ENCODE results near the gene RPAP3.

Gene RPAP3

DNA sequence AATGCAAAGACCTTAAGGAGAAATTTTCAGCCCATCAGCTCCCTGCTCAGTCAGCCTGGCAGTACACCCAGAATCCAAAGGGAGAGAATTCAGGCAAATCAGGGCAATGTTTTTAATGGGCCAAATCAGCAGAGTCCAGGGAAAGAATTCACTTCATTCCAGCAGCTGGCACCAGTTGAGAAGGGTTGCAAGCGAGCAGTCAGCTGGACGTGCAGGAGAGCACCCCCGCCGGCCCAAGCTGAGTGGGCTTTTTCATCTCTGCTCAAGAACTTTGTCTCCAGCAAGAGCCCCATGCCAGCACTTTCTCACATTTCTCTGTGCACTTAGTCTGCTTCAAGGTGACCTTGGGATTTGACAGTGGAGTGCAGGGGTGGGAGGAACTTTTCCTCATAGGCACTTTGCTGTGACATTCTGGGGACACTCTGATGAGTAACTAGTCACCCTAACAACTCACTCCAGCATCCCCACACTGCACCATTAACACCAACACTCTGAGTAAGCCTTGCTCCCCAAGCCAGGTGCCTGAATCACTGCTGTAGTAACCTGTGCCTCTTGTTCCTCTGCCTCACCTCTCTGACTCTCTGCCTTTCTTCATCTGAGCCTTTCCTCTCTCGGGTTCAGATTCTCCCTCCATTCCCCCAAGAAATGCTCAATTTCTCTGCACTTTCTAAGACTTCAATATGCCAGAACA is 17.3 kb upstream of the RPAP3 start:
- DNase-seq (ENCODE audit: low spot score), result no peak
- in situ Hi-C loops (cut with MboI; ENCODE audit: low sequenced_read_pairs, unreplicated experiment), result loop anchor here (25.0 kb wide), 1 partner anchor 439 kb away; the partner anchor contains the start of gene ASB8
- TF ChIP-seq, protein P1, sequence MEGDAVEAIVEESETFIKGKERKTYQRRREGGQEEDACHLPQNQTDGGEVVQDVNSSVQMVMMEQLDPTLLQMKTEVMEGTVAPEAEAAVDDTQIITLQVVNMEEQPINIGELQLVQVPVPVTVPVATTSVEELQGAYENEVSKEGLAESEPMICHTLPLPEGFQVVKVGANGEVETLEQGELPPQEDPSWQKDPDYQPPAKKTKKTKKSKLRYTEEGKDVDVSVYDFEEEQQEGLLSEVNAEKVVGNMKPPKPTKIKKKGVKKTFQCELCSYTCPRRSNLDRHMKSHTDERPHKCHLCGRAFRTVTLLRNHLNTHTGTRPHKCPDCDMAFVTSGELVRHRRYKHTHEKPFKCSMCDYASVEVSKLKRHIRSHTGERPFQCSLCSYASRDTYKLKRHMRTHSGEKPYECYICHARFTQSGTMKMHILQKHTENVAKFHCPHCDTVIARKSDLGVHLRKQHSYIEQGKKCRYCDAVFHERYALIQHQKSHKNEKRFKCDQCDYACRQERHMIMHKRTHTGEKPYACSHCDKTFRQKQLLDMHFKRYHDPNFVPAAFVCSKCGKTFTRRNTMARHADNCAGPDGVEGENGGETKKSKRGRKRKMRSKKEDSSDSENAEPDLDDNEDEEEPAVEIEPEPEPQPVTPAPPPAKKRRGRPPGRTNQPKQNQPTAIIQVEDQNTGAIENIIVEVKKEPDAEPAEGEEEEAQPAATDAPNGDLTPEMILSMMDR (IDR thresholded peaks at IDR 0.05; ENCODE audit: borderline replicate concordance, control extremely low read depth, extremely low read depth, insufficient read depth, missing control alignments), result no peak

DNA sequence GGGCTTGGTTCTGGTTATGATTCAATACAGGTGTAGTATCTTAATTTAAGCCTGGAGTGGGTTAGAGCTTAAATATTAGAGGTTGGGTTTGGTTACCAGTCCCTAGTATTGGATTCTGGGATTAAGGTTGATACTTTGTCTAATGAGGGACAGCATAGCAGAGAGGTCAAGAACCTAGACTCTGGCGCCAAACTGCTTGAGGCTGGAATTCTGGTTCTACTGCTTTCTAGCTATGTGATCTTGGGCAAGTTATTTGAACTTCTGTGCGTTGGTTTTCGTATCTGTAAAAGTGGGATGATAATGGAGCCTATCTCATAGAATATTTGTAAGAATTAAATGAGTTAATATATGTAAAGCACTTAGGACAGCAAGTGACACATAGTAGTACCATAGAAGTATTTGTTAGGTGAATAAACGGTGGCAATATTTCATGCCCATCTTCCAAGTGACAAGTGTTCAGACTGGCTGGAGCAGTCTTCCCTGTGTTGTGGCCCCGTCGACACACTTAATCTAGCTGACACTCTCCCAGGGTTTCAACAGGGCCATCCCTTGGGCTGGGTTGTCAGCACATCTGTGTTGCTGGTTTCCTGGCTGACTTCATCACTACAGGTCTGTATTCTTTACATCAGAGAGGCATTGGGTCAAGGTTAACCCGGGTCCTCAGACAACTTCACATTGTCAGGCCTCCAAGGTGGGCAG is 16.5 kb upstream of the RPAP3 start:
- TF ChIP-seq, protein P1 (IDR thresholded peaks at IDR 0.05; ENCODE audit: borderline replicate concordance, control extremely low read depth, extremely low read depth, insufficient read depth, missing control alignments), result no peak
- DNase-seq (ENCODE audit: low spot score), result no peak
- in situ Hi-C loops (cut with MboI; ENCODE audit: low sequenced_read_pairs, unreplicated experiment), result loop anchor here (25.0 kb wide), 1 partner anchor 440 kb away; the partner anchor contains the start of gene ASB8

DNA sequence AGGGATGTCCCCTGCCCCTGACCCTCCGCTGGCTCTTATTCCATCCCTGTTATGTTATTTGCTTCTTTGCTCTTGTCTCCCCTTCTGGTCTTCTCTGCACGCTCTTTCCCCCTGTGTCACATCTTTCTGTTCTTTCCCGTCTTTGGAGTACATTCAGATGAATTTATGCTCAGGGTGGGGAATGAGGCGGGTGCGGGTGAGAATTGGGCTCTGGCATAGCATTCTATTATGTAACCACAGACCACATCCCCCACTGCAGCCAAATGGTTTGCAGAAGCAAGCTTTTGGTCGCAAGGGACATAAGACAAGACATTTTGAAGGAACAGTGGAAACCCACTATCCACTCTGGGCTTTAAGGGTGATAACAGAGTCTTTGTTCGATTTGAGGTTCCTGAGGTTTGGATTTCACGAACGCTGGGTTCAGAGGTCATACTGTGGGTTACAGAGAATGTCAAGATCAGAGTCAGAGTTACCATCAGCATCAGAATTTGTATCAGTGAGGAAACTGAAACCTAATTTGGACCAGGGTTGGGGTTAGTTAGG is 15.7 kb upstream of the RPAP3 start:
- in situ Hi-C loops (cut with MboI; ENCODE audit: low sequenced_read_pairs, unreplicated experiment), result loop anchor here (25.0 kb wide), 1 partner anchor 441 kb away; the partner anchor contains the start of gene ASB8
- no peak for DNase-seq (ENCODE audit: low spot score)
- TF ChIP-seq, protein P1 (IDR thresholded peaks at IDR 0.05; ENCODE audit: borderline replicate concordance, control extremely low read depth, extremely low read depth, insufficient read depth, missing control alignments), result no peak

DNA sequence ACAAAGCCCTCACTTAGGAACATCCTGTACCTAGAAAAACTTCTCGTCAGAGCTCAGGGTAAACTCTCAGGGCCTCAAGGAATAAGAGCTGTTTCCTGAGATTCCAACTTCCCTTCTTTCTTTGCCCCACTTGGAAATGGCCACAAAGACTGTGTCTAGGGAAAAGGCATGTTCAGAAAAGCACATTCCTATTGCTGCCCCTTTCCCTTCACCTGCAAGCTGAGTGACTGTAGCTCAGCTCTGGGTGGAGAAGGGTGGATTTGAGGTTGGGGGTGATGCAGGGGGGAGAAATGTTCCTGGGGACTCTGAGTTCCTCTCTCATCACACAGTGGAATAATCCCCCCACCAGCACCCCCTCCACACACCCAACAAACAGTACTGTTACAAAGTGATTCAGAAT is 12.7 kb upstream of the RPAP3 start:
- TF ChIP-seq, protein P1 (IDR thresholded peaks at IDR 0.05; ENCODE audit: borderline replicate concordance, control extremely low read depth, extremely low read depth, insufficient read depth, missing control alignments), result no peak
- in situ Hi-C loops (cut with MboI; ENCODE audit: low sequenced_read_pairs, unreplicated experiment), result loop anchor here (10.0 to 25.0 kb wide), 2 partner anchors 56 to 444 kb away; partner anchors contain the start of genes ASB8 and SLC48A1
- DNase-seq (ENCODE audit: low spot score), result no peak

DNA sequence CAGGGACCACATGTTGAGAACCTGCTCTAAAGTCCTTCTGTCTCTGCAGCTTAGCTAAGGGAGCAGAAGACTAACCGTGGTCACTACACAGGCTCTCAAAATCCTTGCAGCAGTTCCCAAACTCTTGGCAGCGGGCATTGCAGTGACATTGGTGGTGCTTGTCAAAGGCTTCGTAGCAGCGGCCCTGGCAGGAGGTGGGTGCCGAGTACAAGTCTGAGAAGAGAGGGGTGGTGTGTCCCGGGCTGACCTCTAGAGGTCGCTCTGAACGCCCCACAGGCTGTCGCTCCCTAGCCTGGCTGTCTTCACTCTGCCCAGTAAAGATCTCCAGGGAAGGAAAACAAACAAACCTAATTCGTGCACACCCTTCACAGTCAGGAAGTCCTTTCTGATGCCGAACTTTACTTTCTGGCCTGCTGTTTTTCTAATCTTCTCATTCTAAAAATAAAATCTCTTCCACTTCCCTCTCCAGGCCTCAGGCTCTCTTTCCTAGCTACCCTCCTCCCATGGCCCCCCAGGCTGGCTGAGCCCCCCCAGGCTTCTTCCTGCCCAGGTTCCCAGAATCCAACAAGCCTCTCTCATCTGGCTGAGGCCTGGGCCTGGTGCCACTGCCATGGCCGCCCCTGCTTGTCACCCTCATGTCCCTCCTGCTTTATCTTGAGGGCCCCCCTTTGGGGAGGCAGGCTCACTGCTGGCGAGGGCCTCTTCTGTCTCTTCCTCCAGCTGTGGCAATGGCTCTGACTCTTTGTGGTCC is 11.8 kb upstream of the RPAP3 start:
- DNase-seq (ENCODE audit: low spot score), result peak; percentile 76
- in situ Hi-C loops (cut with MboI; ENCODE audit: low sequenced_read_pairs, unreplicated experiment), result loop anchor here (10.0 to 25.0 kb wide), 2 partner anchors 57 to 445 kb away; partner anchors contain the start of genes ASB8 and SLC48A1
- TF ChIP-seq, protein P1 (IDR thresholded peaks at IDR 0.05; ENCODE audit: borderline replicate concordance, control extremely low read depth, extremely low read depth, insufficient read depth, missing control alignments), result peak; percentile 57

DNA sequence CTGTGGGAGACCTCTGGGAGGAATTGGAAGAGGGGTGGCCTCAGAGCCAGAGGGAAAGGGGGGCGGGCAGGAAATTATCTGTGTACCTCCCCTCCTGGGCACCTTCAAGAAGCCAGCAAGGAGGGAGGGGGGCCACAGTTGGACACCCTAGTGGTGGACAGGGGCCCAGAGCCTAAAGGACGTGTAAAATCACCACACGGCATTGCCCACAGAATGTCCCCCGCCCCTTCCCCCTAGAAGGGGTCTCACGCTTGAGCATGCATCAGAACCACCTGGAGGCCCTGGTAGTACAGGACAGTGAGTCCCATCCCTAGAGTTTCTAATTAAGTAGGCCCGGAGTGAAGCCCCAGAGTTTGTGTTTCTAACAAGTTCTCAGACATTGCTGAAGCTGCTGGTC is 11.2 kb upstream of the RPAP3 start:
- in situ Hi-C loops (cut with MboI; ENCODE audit: low sequenced_read_pairs, unreplicated experiment), result loop anchor here (10.0 to 25.0 kb wide), 2 partner anchors 58 to 445 kb away; partner anchors contain the start of genes ASB8 and SLC48A1
- TF ChIP-seq, protein P1 (IDR thresholded peaks at IDR 0.05; ENCODE audit: borderline replicate concordance, control extremely low read depth, extremely low read depth, insufficient read depth, missing control alignments), result no peak
- DNase-seq (ENCODE audit: low spot score), result no peak
